NCI-H2196 (cell line): ENCODE measurements around the gene PAX8.
"Not testable (repeated sequence)": the region's sequence is repeated elsewhere in the genome, so short reads cannot be mapped to it uniquely, and the experiment has no call there.

ENCODE experiments used
- DNase-seq: peaks from one replicate; lab custom pipeline; 2025; ENCODE audit not compliant: unreplicated experiment; lab: John Stamatoyannopoulos, UW

The PAX8 gene

GRCh38 chr2:113278742-113279139, at the start of gene PAX8:
Gene PAX8 (minus strand): TSS chr2:113278921. CDS start chr2:113278394, 527 bp downstream.
- DNase-seq: no peak

GRCh38 chr2:113328043-113328442, 49.3 kb upstream of the PAX8 start:
- DNase-seq: no peak

GRCh38 chr2:113325161-113325731, 46.5 kb upstream of the PAX8 start:
- not testable (repeated sequence) for DNase-seq

GRCh38 chr2:113324684-113325160, 46.0 kb upstream of the PAX8 start:
- peak; percentile 75 for DNase-seq

GRCh38 chr2:113323129-113323528, 44.4 kb upstream of the PAX8 start:
- DNase-seq: not testable (repeated sequence)

GRCh38 chr2:113320106-113320505, 41.4 kb upstream of the PAX8 start:
- not testable (repeated sequence) for DNase-seq

- DNase-seq: not testable (repeated sequence)
Measured at GRCh38 chr2:113318941-113319340, 40.2 kb upstream of the PAX8 start.

GRCh38 chr2:113316085-113316484, 37.4 kb upstream of the PAX8 start:
- DNase-seq: no peak

- not testable (repeated sequence) for DNase-seq
Measured at GRCh38 chr2:113314663-113315062, 35.9 kb upstream of the PAX8 start.

GRCh38 chr2:113314176-113314575, 35.5 kb upstream of the PAX8 start:
- DNase-seq: not testable (repeated sequence)

GRCh38 chr2:113311781-113312180, 33.1 kb upstream of the PAX8 start:
- not testable (repeated sequence) for DNase-seq

- not testable (repeated sequence) for DNase-seq
Measured at GRCh38 chr2:113311191-113311590, 32.5 kb upstream of the PAX8 start.

- DNase-seq: no peak
Measured at GRCh38 chr2:113309655-113310387, 31.1 kb upstream of the PAX8 start.

GRCh38 chr2:113308784-113309183, 30.1 kb upstream of the PAX8 start:
- not testable (repeated sequence) for DNase-seq

- DNase-seq: not testable (repeated sequence)
Measured at GRCh38 chr2:113306207-113306606, 27.5 kb upstream of the PAX8 start.

GRCh38 chr2:113305749-113306148, 27.0 kb upstream of the PAX8 start:
- not testable (repeated sequence) for DNase-seq

GRCh38 chr2:113305146-113305545, 26.4 kb upstream of the PAX8 start:
- no peak for DNase-seq

GRCh38 chr2:113304702-113305101, 26.0 kb upstream of the PAX8 start:
- DNase-seq: no peak

GRCh38 chr2:113302216-113302980, 23.7 kb upstream of the PAX8 start:
- not testable (repeated sequence) for DNase-seq

- DNase-seq: no peak
Measured at GRCh38 chr2:113300281-113300680, 21.6 kb upstream of the PAX8 start.

- DNase-seq: no peak
Measured at GRCh38 chr2:113298176-113298575, 19.5 kb upstream of the PAX8 start.

GRCh38 chr2:113297590-113297989, 18.9 kb upstream of the PAX8 start:
- DNase-seq: not testable (repeated sequence)
